HG03432 (cell line): Measurements from ENCODE around the gene PFDN2.
"Not testable (repeated sequence)": the region's sequence is repeated elsewhere in the genome, so short reads cannot be mapped to it uniquely, and the experiment has no call there.

Experiments used
- ATAC-seq: cut with Tn5 transposase; IDR thresholded peaks from one replicate; pipeline ENCODE4 v1.9.1; 2021; ENCODE audit warnings: mild to moderate bottlenecking, moderate library complexity; ENCODE audit not compliant: unreplicated experiment

PFDN2 gene

GRCh38 chr1:161082996-161083747 is 34.7 kb downstream of the PFDN2 start:
- ATAC-seq = no peak

- no peak for ATAC-seq
These were observed 35.4 kb downstream of the PFDN2 start for GRCh38 chr1:161082483-161082882.

GRCh38 chr1:161081519-161081918 is 36.3 kb downstream of the PFDN2 start:
- ATAC-seq = no peak

- no peak for ATAC-seq
These were observed 37.1 kb downstream of the PFDN2 start for GRCh38 chr1:161080441-161081405.

GRCh38 chr1:161079436-161080110 is 38.3 kb downstream of the PFDN2 start:
- ATAC-seq = no peak

- no peak for ATAC-seq
These were observed 40.4 kb downstream of the PFDN2 start for GRCh38 chr1:161077426-161077825.

GRCh38 chr1:161076410-161076809 is 41.4 kb downstream of the PFDN2 start:
- no peak for ATAC-seq

GRCh38 chr1:161074676-161075368 is 43.0 kb downstream of the PFDN2 start:
- no peak for ATAC-seq

- ATAC-seq = no peak
These were observed 44.2 kb downstream of the PFDN2 start for GRCh38 chr1:161073474-161074121.

- ATAC-seq = no peak
These were observed 44.9 kb downstream of the PFDN2 start for GRCh38 chr1:161072751-161073449.

- no peak for ATAC-seq
These were observed 45.9 kb downstream of the PFDN2 start for GRCh38 chr1:161071886-161072371.

GRCh38 chr1:161070761-161071160 is 47.1 kb downstream of the PFDN2 start:
- no peak for ATAC-seq

GRCh38 chr1:161069731-161070270 is 48.0 kb downstream of the PFDN2 start, which contains the start of gene ARHGAP30:
Gene ARHGAP30, minus strand, starts transcription at chr1:161069891. Its CDS starts 267 bp downstream, at chr1:161069624.
- peak; percentile 89 for ATAC-seq

- peak; percentile 1 for ATAC-seq
These were observed 48.6 kb downstream of the PFDN2 start for GRCh38 chr1:161069241-161069640.

- ATAC-seq = peak; percentile 62
These were observed 49.3 kb downstream of the PFDN2 start for GRCh38 chr1:161068306-161069234.

- ATAC-seq = no peak
These were observed 51.1 kb downstream of the PFDN2 start for GRCh38 chr1:161066694-161067093.

GRCh38 chr1:161065681-161066080 is 52.2 kb downstream of the PFDN2 start:
- not testable (repeated sequence) for ATAC-seq

- ATAC-seq = not testable (repeated sequence)
These were observed 53.9 kb downstream of the PFDN2 start for GRCh38 chr1:161063936-161064335.
